ENCODE results near the gene GCLM. TPM values are rescaled to one million over a fixed set of nuclear protein-coding genes. Genes with fewer than 3 reads are reported as not detected.

GCLM gene
- total and polyA plus RNA-seq, 9 of the 15 experiments (the other 6 are each of a cell fraction or from before 2014, with no cell fraction given): 9.3 to 71.6 (median 24.5) TPM

- no peak for TF ChIP-seq ZNF609 (CRISPR knock-in tag; IDR thresholded peaks at IDR 0.05; ENCODE audit: borderline replicate concordance)
- no peak for TF ChIP-seq ZNF780A (CRISPR knock-in tag; IDR thresholded peaks at IDR 0.05)
- peak; percentile 41 for TF ChIP-seq GTF3C2 (IDR thresholded peaks at IDR 0.05; ENCODE audit: borderline replicate concordance, extremely low read depth, insufficient read length)
- no peak for TF ChIP-seq KDM4B (IDR thresholded peaks at IDR 0.05; ENCODE audit: borderline replicate concordance in 2 of 2, low read depth in 1 of 2)
- TF ChIP-seq TSC22D4 (tag; IDR thresholded peaks at IDR 0.05): no peak
- no peak for TF ChIP-seq ZNF224 (CRISPR knock-in tag; IDR thresholded peaks at IDR 0.05)
- no peak for TF ChIP-seq DEAF1 (CRISPR knock-in tag; IDR thresholded peaks at IDR 0.05)
These were observed at the start of gene GCLM (continued) for GRCh38 chr1:93909146-93910050.

Measured in K562 (cell line).